KMS-11 (cell line): ENCODE results near the gene SEC24A.

Experiments used
- H2AFZ ChIP-seq: fragments of 200-600 bp; sonication (generic); 2 replicates; pipeline ENCODE4 v1.6.1; 2016; ENCODE audit warnings: antibody characterized with exemption, mixed run types, low read depth
- H3K27ac ChIP-seq: fragments of 200-600 bp; sonication (generic); 2 replicates; pipeline ENCODE4 v1.6.1; 2016; ENCODE audit warnings: mild to moderate bottlenecking, mixed run types
- H3K27me3 ChIP-seq: fragments of 200-600 bp; sonication (generic); 2 replicates; pipeline ENCODE4 v1.6.1; 2017; ENCODE audit warnings: mild to moderate bottlenecking, low read depth, mixed run types, moderate library complexity; ENCODE audit not compliant: insufficient read depth
- H3K36me3 ChIP-seq: fragments of 200-600 bp; sonication (generic); 2 replicates; pipeline ENCODE4 v1.6.1; 2017; ENCODE audit warnings: mild to moderate bottlenecking, mixed run types; ENCODE audit not compliant: insufficient read depth
- H3K4me1 ChIP-seq: fragments of 200-600 bp; sonication (generic); 2 replicates; pipeline ENCODE4 v1.6.1; 2016; ENCODE audit warnings: mild to moderate bottlenecking, low read depth, mixed run types; ENCODE audit not compliant: poor library complexity, severe bottlenecking
- H3K4me2 ChIP-seq: fragments of 200-600 bp; sonication (generic); 2 replicates; pipeline ENCODE4 v1.7.0; 2016; ENCODE audit warnings: mild to moderate bottlenecking, mixed run types
- H3K4me3 ChIP-seq: fragments of 200-600 bp; sonication (generic); IDR thresholded peaks from 2 replicates; pipeline ENCODE4 v1.6.1; 2017; ENCODE audit warnings: low read depth, low read length, mixed read lengths; ENCODE audit not compliant: insufficient read depth
- H3K79me2 ChIP-seq: fragments of 200-600 bp; sonication (generic); 2 replicates; pipeline ENCODE4 v1.6.1; 2016; ENCODE audit warnings: low read depth, mixed run types; ENCODE audit not compliant: insufficient read depth
- H3K9ac ChIP-seq: fragments of 200-600 bp; sonication (generic); 2 replicates; pipeline ENCODE4 v1.6.1; 2016; ENCODE audit warnings: mild to moderate bottlenecking, mixed run types
- H4K20me1 ChIP-seq: fragments of 200-600 bp; sonication (generic); 2 replicates; pipeline ENCODE4 v1.6.1; 2016; ENCODE audit warnings: mild to moderate bottlenecking, mixed run types; ENCODE audit not compliant: insufficient read depth
- CTCF ChIP-seq: fragments of 200-600 bp; sonication (generic); conservative IDR thresholded peaks from 2 replicates; pipeline ENCODE4 v1.6.1; 2017; ENCODE audit warnings: low read depth, mild to moderate bottlenecking, antibody characterized with exemption, low read length, moderate library complexity, mixed read lengths

SEC24A gene

GRCh38 chr5:134606726-134607125 is 41.9 kb upstream of the SEC24A start:
- H3K79me2 ChIP-seq = no peaks in the 10 kb centered on the region; the same call in 1 of the 2 replicates
- no peak overlapping the region for H3K9ac ChIP-seq
- H3K36me3 ChIP-seq = no peaks in the 10 kb centered on the region; the same call in 1 of the 2 replicates
- TF ChIP-seq CTCF = no peak
- no peak overlapping the region for H2AFZ ChIP-seq
- peaks cover 93% of the 10 kb centered on the region for H3K4me1 ChIP-seq
- H3K27me3 ChIP-seq = no peaks in the 10 kb centered on the region
- no peak overlapping the region for H3K4me2 ChIP-seq
- H3K4me3 ChIP-seq = no peak overlapping the region
- no peak overlapping the region for H3K27ac ChIP-seq
- H4K20me1 ChIP-seq = no peaks in the 10 kb centered on the region

- H3K4me1 ChIP-seq = peaks cover 81% of the 10 kb centered on the region
- H2AFZ ChIP-seq = no peak overlapping the region
- peak overlapping the region; percentile 17; the same call in 1 of the 2 replicates for H3K9ac ChIP-seq
- H3K4me3 ChIP-seq = no peak overlapping the region
- no peak for TF ChIP-seq CTCF
- no peaks in the 10 kb centered on the region; the same call in 1 of the 2 replicates for H3K79me2 ChIP-seq
- H3K36me3 ChIP-seq = peaks cover 2% of the 10 kb centered on the region
- peak overlapping the region; percentile 50 for H3K4me2 ChIP-seq
- peak overlapping the region; percentile 80 for H3K27ac ChIP-seq
- H3K27me3 ChIP-seq = no peaks in the 10 kb centered on the region
- H4K20me1 ChIP-seq = no peaks in the 10 kb centered on the region
Measured at GRCh38 chr5:134608555-134608954, 40.0 kb upstream of the SEC24A start.

- H3K4me1 ChIP-seq = peaks cover 80% of the 10 kb centered on the region
- no peaks in the 10 kb centered on the region for H4K20me1 ChIP-seq
- H3K27me3 ChIP-seq = no peaks in the 10 kb centered on the region
- TF ChIP-seq CTCF = no peak
- H3K4me3 ChIP-seq = no peak overlapping the region
- H3K4me2 ChIP-seq = peak overlapping the region; percentile 50
- H2AFZ ChIP-seq = no peak overlapping the region
- peak overlapping the region; percentile 28; the same call in 1 of the 2 replicates for H3K9ac ChIP-seq
- peaks cover 2% of the 10 kb centered on the region for H3K36me3 ChIP-seq
- H3K27ac ChIP-seq = peak overlapping the region; percentile 80
- no peaks in the 10 kb centered on the region; the same call in 1 of the 2 replicates for H3K79me2 ChIP-seq
Measured at GRCh38 chr5:134609232-134609851, 39.2 kb upstream of the SEC24A start.

- Histone ChIP-seq H3K4me1 (peaks cover 66% of the 10 kb centered on the region), H3K79me2 (no peaks in the 10 kb centered on the region; the same call in 1 of the 2 replicates), H3K27ac (peak overlapping the region; percentile 80; the same call in 1 of the 2 replicates), H3K9ac (no peak overlapping the region), H3K27me3 (no peaks in the 10 kb centered on the region), H3K4me3 (no peak overlapping the region), H4K20me1 (no peaks in the 10 kb centered on the region), H2AFZ (no peak overlapping the region), H3K36me3 (peaks cover 2% of the 10 kb centered on the region), H3K4me2 (peak overlapping the region; percentile 50; the same call in 1 of the 2 replicates)
- no peak for TF ChIP-seq CTCF
Measured at GRCh38 chr5:134610725-134611124, 37.9 kb upstream of the SEC24A start.
